Measurements from ENCODE around the gene DNAI7. TPM values are rescaled to one million over a fixed set of nuclear protein-coding genes. Genes with fewer than 3 reads are reported as not detected.
A peak's percentile ranks its signal among the peaks of the same experiment; 100 is the strongest.

Gene DNAI7
- total and polyA plus RNA-seq, 2 of the 13 experiments (the other 11 are each of a cell fraction or from before 2014, with no cell fraction given): 0.04 to 0.25 TPM

DNA sequence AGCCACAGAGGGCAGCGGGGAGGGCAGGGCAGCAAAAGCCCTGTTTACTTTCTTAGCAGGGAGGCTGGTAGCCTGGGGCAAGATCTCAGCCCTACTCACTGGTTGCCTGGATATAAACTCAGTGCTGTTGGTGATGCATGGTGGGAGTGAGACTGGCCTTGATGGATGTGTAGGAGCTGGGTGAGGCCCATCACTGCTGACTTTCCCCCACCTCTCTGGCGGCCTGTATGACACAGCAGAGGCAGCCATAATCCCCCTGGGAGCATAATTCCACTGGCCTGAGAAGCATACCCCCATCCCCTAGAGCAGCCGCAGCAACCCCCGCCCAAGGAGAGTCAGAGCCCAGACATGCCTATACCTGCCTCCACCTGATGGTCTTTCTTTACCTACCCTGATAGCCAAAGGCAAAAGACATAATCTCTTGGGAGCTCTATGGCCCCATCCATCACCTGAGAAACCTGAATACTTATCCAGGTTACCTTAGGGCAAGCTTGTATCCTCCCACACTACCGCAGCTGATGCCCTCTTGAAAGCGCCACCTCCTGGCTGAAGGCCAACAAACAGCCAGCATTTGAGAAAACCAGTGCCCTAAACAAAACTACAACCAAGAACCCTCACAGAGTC is 59.3 kb downstream of the DNAI7 start:
- no peak overlapping the region for H3K4me3 ChIP-seq (replicated peaks in 1 of 3; ENCODE audit: insufficient read depth in 1 of 3, low read depth in 2 of 3, low read length in 3 of 3)
- H3K9me3 ChIP-seq (ENCODE audit: low read length): no peaks in the 10 kb centered on the region
- no peaks in the 10 kb centered on the region for H3K27me3 ChIP-seq (ENCODE audit: control insufficient read depth in 1 of 2, insufficient read depth in 2 of 2, low read length in 2 of 2)
- H3K9ac ChIP-seq (ENCODE audit: insufficient read depth, low read depth, low read length): no peak overlapping the region
- no peaks in the 10 kb centered on the region for H3K79me2 ChIP-seq (ENCODE audit: insufficient read depth, low read length)
- H3K36me3 ChIP-seq (replicated peaks in 1 of 2; ENCODE audit: control insufficient read depth in 1 of 2, insufficient read depth in 2 of 2, low read length in 2 of 2): no peaks in the 10 kb centered on the region
- no peak overlapping the region for H2AFZ ChIP-seq (ENCODE audit: low read length)
- no peaks in the 10 kb centered on the region for H3K4me1 ChIP-seq (ENCODE audit: insufficient read depth, low read length)
- ChIA-PET CTCF (ENCODE audit: low intra/inter-chr PET ratio, low total read pairs) (no interaction called here), POLR2A (no interaction called here)
- in situ Hi-C loops (cut with HindIII; ENCODE audit: extremely low pct_ligation_motif_present, low pct_unique_long_range_greater_than_20kb): no loop called here
- BruUV-seq (replicated peaks): no TSS peak
- intact Hi-C loops (cut with micrococcal nuclease; ENCODE audit: unreplicated experiment): loop anchor here (10.0 kb wide), 1 partner anchor 281 kb away; no protein-coding TSS in a partner anchor
- ATAC-seq (no peak; the same call in 2 of the 3 replicates), FAIRE-seq (no peak), DNase-seq (ENCODE audit: low spot score) (peak; percentile 10)
- 43% methylated on average over 5 of the region's 6 CpGs for WGBS (ENCODE audit: low lambda C conversion rate)
- H3K4me2 ChIP-seq (ENCODE audit: low read depth, low read length): no peak overlapping the region
- H3K27ac ChIP-seq (ENCODE audit: extremely low read length, insufficient read depth, low read length): no peak overlapping the region
- TF ChIP-seq RCOR2 (CRISPR knock-in tag; IDR thresholded peaks at IDR 0.05) (no peak), ZNF432 (CRISPR knock-in tag; IDR thresholded peaks at IDR 0.05; ENCODE audit: borderline replicate concordance) (no peak)
- TF ChIP-seq, protein P1, sequence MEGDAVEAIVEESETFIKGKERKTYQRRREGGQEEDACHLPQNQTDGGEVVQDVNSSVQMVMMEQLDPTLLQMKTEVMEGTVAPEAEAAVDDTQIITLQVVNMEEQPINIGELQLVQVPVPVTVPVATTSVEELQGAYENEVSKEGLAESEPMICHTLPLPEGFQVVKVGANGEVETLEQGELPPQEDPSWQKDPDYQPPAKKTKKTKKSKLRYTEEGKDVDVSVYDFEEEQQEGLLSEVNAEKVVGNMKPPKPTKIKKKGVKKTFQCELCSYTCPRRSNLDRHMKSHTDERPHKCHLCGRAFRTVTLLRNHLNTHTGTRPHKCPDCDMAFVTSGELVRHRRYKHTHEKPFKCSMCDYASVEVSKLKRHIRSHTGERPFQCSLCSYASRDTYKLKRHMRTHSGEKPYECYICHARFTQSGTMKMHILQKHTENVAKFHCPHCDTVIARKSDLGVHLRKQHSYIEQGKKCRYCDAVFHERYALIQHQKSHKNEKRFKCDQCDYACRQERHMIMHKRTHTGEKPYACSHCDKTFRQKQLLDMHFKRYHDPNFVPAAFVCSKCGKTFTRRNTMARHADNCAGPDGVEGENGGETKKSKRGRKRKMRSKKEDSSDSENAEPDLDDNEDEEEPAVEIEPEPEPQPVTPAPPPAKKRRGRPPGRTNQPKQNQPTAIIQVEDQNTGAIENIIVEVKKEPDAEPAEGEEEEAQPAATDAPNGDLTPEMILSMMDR (CRISPR knock-in tag; IDR thresholded peaks at IDR 0.05): peak; percentile 29; the same call in 1 of the 2 replicates
- no peaks in the 10 kb centered on the region for H4K20me1 ChIP-seq (ENCODE audit: insufficient read depth, low read length)

DNA sequence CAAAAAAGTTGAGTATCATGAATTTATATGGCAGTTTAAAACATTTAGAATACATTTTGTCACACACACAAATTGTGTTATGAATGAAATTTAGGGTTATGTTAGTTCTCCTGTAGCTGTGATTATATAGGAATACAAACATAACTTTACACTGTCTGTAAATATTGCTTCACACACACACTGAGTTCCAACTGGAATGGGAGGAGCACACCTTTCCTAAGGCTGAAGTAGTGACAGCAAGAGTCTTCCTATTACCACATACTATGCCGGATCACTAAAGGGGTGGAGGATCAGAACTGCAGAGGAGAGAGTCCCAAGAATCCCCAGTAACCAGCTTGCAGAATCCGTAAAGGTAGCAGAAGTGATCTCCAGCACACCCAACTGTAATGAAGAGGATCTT is 63.7 kb downstream of the DNAI7 start:
- ATAC-seq (peak; percentile 73), FAIRE-seq (no peak), DNase-seq (ENCODE audit: low spot score) (peak; percentile 12)
- H3K4me1 ChIP-seq (ENCODE audit: insufficient read depth, low read length): no peaks in the 10 kb centered on the region
- H3K4me2 ChIP-seq (ENCODE audit: low read depth, low read length): no peak overlapping the region
- BruUV-seq (replicated peaks): no TSS peak
- H3K27ac ChIP-seq (ENCODE audit: extremely low read length, insufficient read depth, low read length): no peak overlapping the region
- H3K36me3 ChIP-seq (replicated peaks in 1 of 2; ENCODE audit: control insufficient read depth in 1 of 2, insufficient read depth in 2 of 2, low read length in 2 of 2): no peaks in the 10 kb centered on the region
- no peak overlapping the region for H3K4me3 ChIP-seq (replicated peaks in 1 of 3; ENCODE audit: insufficient read depth in 1 of 3, low read depth in 2 of 3, low read length in 3 of 3)
- CTCF ChIA-PET (ENCODE audit: low intra/inter-chr PET ratio, low total read pairs): interaction anchor here (1.7 kb wide), 2 partner anchors 140 to 171 kb away, joined by 9 to 11 read pairs; no protein-coding TSS in a partner anchor
- H3K79me2 ChIP-seq (ENCODE audit: insufficient read depth, low read length): no peaks in the 10 kb centered on the region
- H3K9me3 ChIP-seq (ENCODE audit: low read length): no peaks in the 10 kb centered on the region
- no peak overlapping the region for H2AFZ ChIP-seq (ENCODE audit: low read length)
- no peaks in the 10 kb centered on the region for H3K27me3 ChIP-seq (ENCODE audit: control insufficient read depth in 1 of 2, insufficient read depth in 2 of 2, low read length in 2 of 2)
- H4K20me1 ChIP-seq (ENCODE audit: insufficient read depth, low read length): no peaks in the 10 kb centered on the region
- in situ Hi-C loops (cut with HindIII; ENCODE audit: extremely low pct_ligation_motif_present, low pct_unique_long_range_greater_than_20kb) (loop anchor here (5.0 kb wide), 1 partner anchor 139 kb away; no protein-coding TSS in a partner anchor), intact Hi-C loops (cut with micrococcal nuclease; ENCODE audit: unreplicated experiment) (loop anchor here (2.0 to 10.0 kb wide), 2 partner anchors 24 to 276 kb away; no protein-coding TSS in a partner anchor)
- TF ChIP-seq GATAD2A (CRISPR knock-in tag; IDR thresholded peaks at IDR 0.05): 0 out of 2 replicates have a peak, but pooled peaks have one; percentile 17
- no peak for TF ChIP-seq ZKSCAN5 (CRISPR knock-in tag; IDR thresholded peaks at IDR 0.05)
- peak; percentile 37; the same call in 1 of the 2 replicates for TF ChIP-seq FOXA3 (CRISPR knock-in tag; IDR thresholded peaks at IDR 0.05)
- peak; percentile 68; the same call in 1 of the 2 replicates for TF ChIP-seq CEBPB (IDR thresholded peaks at IDR 0.05; ENCODE audit: borderline replicate concordance, low read depth, low read length)
- TF ChIP-seq MAFG (CRISPR knock-in tag; IDR thresholded peaks at IDR 0.05): no peak
- TF ChIP-seq ZIK1 (CRISPR knock-in tag; IDR thresholded peaks at IDR 0.05; ENCODE audit: borderline replicate concordance, low read depth): no peak
- TF ChIP-seq CEBPG (CRISPR knock-in tag; IDR thresholded peaks at IDR 0.05): peak; percentile 64
- POLR2A ChIA-PET: no interaction called here
- 17% methylated on average over 1 of the region's 2 CpGs for WGBS (ENCODE audit: low lambda C conversion rate)
- no peak overlapping the region for H3K9ac ChIP-seq (ENCODE audit: insufficient read depth, low read depth, low read length)
